ENCODE results near the gene EFTUD2. TPM values are rescaled to one million over a fixed set of nuclear protein-coding genes. Genes with fewer than 3 reads are reported as not detected.

Gene EFTUD2
- total and polyA plus RNA-seq, 7 donors: 20.6 to 93.1 (median 48.4) TPM

GRCh38 chr17:44900894-44901293 lies 1.6 kb upstream of the EFTUD2 start:
- 47 to 56% methylated on average over 3 of the region's 3 CpGs for WGBS, 2 donors
- DNase-seq: peak; percentile 83
- Histone ChIP-seq H3K9me3 (no peaks in the 10 kb centered on the region), H3K36me3 (peaks cover 0 to 2% (median 0%) of the 10 kb centered on the region in 4 donors), H3K27ac (peak overlapping the region; percentile 9 to 94 (median 92)), H3K4me1 (peaks cover 0 to 38% (median 29%) of the 10 kb centered on the region in 4 donors), H3K4me3 (no peak overlapping the region), H3K27me3 (no peaks in the 10 kb centered on the region)
- intact Hi-C loops (cut with DNase I): loop anchor here (2.0 kb wide), 1 partner anchor 232 kb away; the partner anchor contains the start of gene PLCD3
- no peak for TF ChIP-seq POLR2A (IDR thresholded peaks at IDR 0.05)
- peak in 2 of 4 donors; percentile 11 to 46 for TF ChIP-seq POLR2AphosphoS5 (IDR thresholded peaks at IDR 0.05)

- H3K4me1 ChIP-seq: peaks cover 0 to 38% (median 29%) of the 10 kb centered on the region in 4 donors
- H3K27me3 ChIP-seq: no peaks in the 10 kb centered on the region
- H3K27ac ChIP-seq: peak overlapping the region; percentile 91 to 94 (median 92)
- intact Hi-C loops (cut with DNase I): no loop called here
- TF ChIP-seq POLR2AphosphoS5 (IDR thresholded peaks at IDR 0.05) (no peak), CTCF (IDR thresholded peaks at IDR 0.05) (no peak), EP300 (IDR thresholded peaks at IDR 0.05) (no peak), POLR2A (IDR thresholded peaks at IDR 0.05) (no peak)
- H3K9me3 ChIP-seq: no peaks in the 10 kb centered on the region
- peak overlapping the region; percentile 72 to 83 (median 79) for H3K4me3 ChIP-seq
- no peak for DNase-seq
- peaks cover 0 to 15% (median 4%) of the 10 kb centered on the region in 4 donors for H3K36me3 ChIP-seq
- 0% methylated on average over 7 of the region's 7 CpGs for WGBS, 2 donors
Observed at GRCh38 chr17:44898768-44899073, 524 bp downstream of the EFTUD2 start.

- no peak overlapping the region for H3K27ac ChIP-seq
- intact Hi-C loops (cut with DNase I): no loop called here
- no peaks in the 10 kb centered on the region for H3K27me3 ChIP-seq
- no peak for DNase-seq
- no peaks in the 10 kb centered on the region for H3K9me3 ChIP-seq
- H3K4me3 ChIP-seq: no peak overlapping the region
- 97 to 98% methylated on average over 4 of the region's 4 CpGs for WGBS, 2 donors
- H3K4me1 ChIP-seq: peaks cover 0 to 24% (median 16%) of the 10 kb centered on the region in 4 donors
- peaks cover 0 to 46% (median 14%) of the 10 kb centered on the region in 4 donors for H3K36me3 ChIP-seq
- no peak for TF ChIP-seq POLR2AphosphoS5 (IDR thresholded peaks at IDR 0.05)
- no peak for TF ChIP-seq POLR2A (IDR thresholded peaks at IDR 0.05)
- no peak for TF ChIP-seq CTCF (IDR thresholded peaks at IDR 0.05)
- TF ChIP-seq EP300 (IDR thresholded peaks at IDR 0.05): no peak
Observed at GRCh38 chr17:44894642-44895041, 4.6 kb downstream of the EFTUD2 start.

- no peak for TF ChIP-seq POLR2A (IDR thresholded peaks at IDR 0.05)
- TF ChIP-seq CTCF (IDR thresholded peaks at IDR 0.05): no peak
- TF ChIP-seq POLR2AphosphoS5 (IDR thresholded peaks at IDR 0.05): no peak
- TF ChIP-seq EP300 (IDR thresholded peaks at IDR 0.05): no peak
- no peaks in the 10 kb centered on the region for H3K9me3 ChIP-seq
- no peak overlapping the region for H3K27ac ChIP-seq
- H3K4me3 ChIP-seq: no peak overlapping the region
- intact Hi-C loops (cut with DNase I): no loop called here
- H3K36me3 ChIP-seq: peaks cover 0 to 56% (median 14%) of the 10 kb centered on the region in 4 donors
- no peak for DNase-seq
- no peaks in the 10 kb centered on the region for H3K27me3 ChIP-seq
- H3K4me1 ChIP-seq: peaks cover 0 to 8% (median under 1%) of the 10 kb centered on the region in 4 donors
Observed at GRCh38 chr17:44892250-44892649, 7.0 kb downstream of the EFTUD2 start.

GRCh38 chr17:44889003-44889402 lies 10.2 kb downstream of the EFTUD2 start:
- H3K27me3 ChIP-seq: no peaks in the 10 kb centered on the region
- no peak overlapping the region for H3K27ac ChIP-seq
- no peaks in the 10 kb centered on the region for H3K4me1 ChIP-seq
- no peak overlapping the region for H3K4me3 ChIP-seq
- intact Hi-C loops (cut with DNase I): no loop called here
- peaks cover 4 to 74% (median 35%) of the 10 kb centered on the region in 4 donors for H3K36me3 ChIP-seq
- WGBS, 2 donors: 88% methylated on average over 7 of the region's 7 CpGs
- no peak for DNase-seq
- TF ChIP-seq POLR2AphosphoS5 (IDR thresholded peaks at IDR 0.05) (no peak), EP300 (IDR thresholded peaks at IDR 0.05) (no peak), POLR2A (IDR thresholded peaks at IDR 0.05) (no peak), CTCF (IDR thresholded peaks at IDR 0.05) (no peak)
- no peaks in the 10 kb centered on the region for H3K9me3 ChIP-seq
